Duodenal mucosa (tissue), 2 donors: ENCODE results near the gene DCAF6.

ENCODE experiments used
- H3K27ac ChIP-seq: one replicate; pipeline ENCODE4 v1.7.0; 2013; ENCODE audit warnings: low read depth, low read length
- H3K27me3 ChIP-seq, 2 donors: one replicate each; pipeline ENCODE4 v1.7.0; 2013; ENCODE audit warnings: low read length in 2 of 2, control low read depth in 1 of 2; ENCODE audit not compliant: insufficient read depth in 2 of 2, control insufficient read depth in 1 of 2
- H3K36me3 ChIP-seq, 2 donors: one replicate each; pipeline ENCODE4 v1.7.0; 2013; ENCODE audit warnings: low read length in 2 of 2, control low read depth in 1 of 2; ENCODE audit not compliant: insufficient read depth in 2 of 2, control insufficient read depth in 1 of 2
- H3K4me1 ChIP-seq, 2 donors: one replicate each; pipeline ENCODE4 v1.7.0; 2013; ENCODE audit warnings: low read length in 2 of 2, control low read depth in 1 of 2; ENCODE audit not compliant: insufficient read depth in 2 of 2, control insufficient read depth in 1 of 2
- H3K4me3 ChIP-seq, 2 donors: one replicate each; pipeline ENCODE4 v1.7.0; 2013; ENCODE audit warnings: low read length in 2 of 2, low read depth in 1 of 2
- H3K9ac ChIP-seq, 2 donors: one replicate each; pipeline ENCODE4 v1.7.0; 2013; ENCODE audit warnings: low read length in 2 of 2, low read depth in 1 of 2
- H3K9me3 ChIP-seq, 2 donors: one replicate each; pipeline ENCODE4 v1.7.0; 2013; ENCODE audit warnings: low read length in 2 of 2, control low read depth in 1 of 2; ENCODE audit not compliant: control insufficient read depth in 1 of 2

Gene DCAF6

GRCh38 chr1:168087696-168088095 lies 151.2 kb downstream of the DCAF6 start:
- H3K4me1 ChIP-seq, result peaks cover 6 to 10% of the 10 kb centered on the region in 2 donors
- H3K36me3 ChIP-seq, result no peaks in the 10 kb centered on the region
- H3K27me3 ChIP-seq, result no peaks in the 10 kb centered on the region
- no peak overlapping the region for H3K27ac ChIP-seq
- no peaks in the 10 kb centered on the region for H3K9me3 ChIP-seq
- no peak overlapping the region for H3K4me3 ChIP-seq
- no peak overlapping the region for H3K9ac ChIP-seq

- Histone ChIP-seq H3K4me1 (peaks cover 6 to 10% of the 10 kb centered on the region in 2 donors), H3K27ac (no peak overlapping the region), H3K36me3 (no peaks in the 10 kb centered on the region), H3K9me3 (no peaks in the 10 kb centered on the region), H3K27me3 (no peaks in the 10 kb centered on the region), H3K9ac (no peak overlapping the region), H3K4me3 (no peak overlapping the region)
Observed at GRCh38 chr1:168088511-168089325, 152.2 kb downstream of the DCAF6 start.

- no peak overlapping the region for H3K4me3 ChIP-seq
- H3K36me3 ChIP-seq, result no peaks in the 10 kb centered on the region
- H3K9me3 ChIP-seq, result no peaks in the 10 kb centered on the region
- H3K9ac ChIP-seq, result no peak overlapping the region
- no peak overlapping the region for H3K27ac ChIP-seq
- no peaks in the 10 kb centered on the region for H3K27me3 ChIP-seq
- H3K4me1 ChIP-seq, result peaks cover 6 to 10% of the 10 kb centered on the region in 2 donors
Observed at GRCh38 chr1:168089326-168089978, 153.0 kb downstream of the DCAF6 start.

- Histone ChIP-seq H3K9ac (no peak overlapping the region), H3K27me3 (no peaks in the 10 kb centered on the region), H3K27ac (no peak overlapping the region), H3K4me1 (peaks cover 1 to 8% of the 10 kb centered on the region in 2 donors), H3K9me3 (no peaks in the 10 kb centered on the region), H3K36me3 (no peaks in the 10 kb centered on the region), H3K4me3 (no peak overlapping the region)
Observed at GRCh38 chr1:168089979-168090337, 153.5 kb downstream of the DCAF6 start.

- H3K36me3 ChIP-seq, result no peaks in the 10 kb centered on the region
- peaks cover 0 to 6% of the 10 kb centered on the region in 2 donors for H3K4me1 ChIP-seq
- no peaks in the 10 kb centered on the region for H3K9me3 ChIP-seq
- no peak overlapping the region for H3K4me3 ChIP-seq
- no peak overlapping the region for H3K27ac ChIP-seq
- no peak overlapping the region for H3K9ac ChIP-seq
- H3K27me3 ChIP-seq, result no peaks in the 10 kb centered on the region
Observed at GRCh38 chr1:168090395-168090794, 153.9 kb downstream of the DCAF6 start.

GRCh38 chr1:168091063-168091462 lies 154.6 kb downstream of the DCAF6 start:
- H3K27me3 ChIP-seq, result no peaks in the 10 kb centered on the region
- H3K9me3 ChIP-seq, result no peaks in the 10 kb centered on the region
- no peak overlapping the region for H3K27ac ChIP-seq
- H3K36me3 ChIP-seq, result no peaks in the 10 kb centered on the region
- H3K9ac ChIP-seq, result no peak overlapping the region
- H3K4me3 ChIP-seq, result no peak overlapping the region
- peaks cover 0 to under 1% of the 10 kb centered on the region in 2 donors for H3K4me1 ChIP-seq

GRCh38 chr1:168091720-168092550 lies 155.5 kb downstream of the DCAF6 start:
- Histone ChIP-seq H3K9ac (no peak overlapping the region), H3K36me3 (no peaks in the 10 kb centered on the region), H3K4me1 (no peaks in the 10 kb centered on the region), H3K27ac (no peak overlapping the region), H3K27me3 (no peaks in the 10 kb centered on the region), H3K4me3 (no peak overlapping the region), H3K9me3 (no peaks in the 10 kb centered on the region)

GRCh38 chr1:168092566-168093355 lies 156.3 kb downstream of the DCAF6 start:
- Histone ChIP-seq H3K9me3 (no peaks in the 10 kb centered on the region), H3K9ac (no peak overlapping the region), H3K4me1 (no peaks in the 10 kb centered on the region), H3K27ac (no peak overlapping the region), H3K27me3 (no peaks in the 10 kb centered on the region), H3K4me3 (no peak overlapping the region), H3K36me3 (no peaks in the 10 kb centered on the region)

- no peak overlapping the region for H3K4me3 ChIP-seq
- H3K4me1 ChIP-seq, result no peaks in the 10 kb centered on the region
- no peaks in the 10 kb centered on the region for H3K36me3 ChIP-seq
- H3K27me3 ChIP-seq, result no peaks in the 10 kb centered on the region
- no peaks in the 10 kb centered on the region for H3K9me3 ChIP-seq
- H3K9ac ChIP-seq, result no peak overlapping the region
- no peak overlapping the region for H3K27ac ChIP-seq
Observed at GRCh38 chr1:168093616-168094015, 157.1 kb downstream of the DCAF6 start.
